Measurements from ENCODE around the gene ST6GAL1.

GRCh38 chr3:186882150-186882524, 48.2 kb upstream of the ST6GAL1 start:
- TF ChIP-seq CTCF (IDR thresholded peaks at IDR 0.05 in 4 of 5, conservative IDR thresholded peaks at IDR 0.05 in 1 of 5): no peak
- no peak for TF ChIP-seq POLR2A (IDR thresholded peaks at IDR 0.05)

All from gastrocnemius medialis (tissue), 4 donors.